ENCODE data around the gene CD74. TPM values are rescaled to one million over a fixed set of nuclear protein-coding genes. Genes with fewer than 3 reads are reported as not detected.

The CD74 gene
- total RNA-seq, 1 donor from 2014 or later = 194 TPM

DNA sequence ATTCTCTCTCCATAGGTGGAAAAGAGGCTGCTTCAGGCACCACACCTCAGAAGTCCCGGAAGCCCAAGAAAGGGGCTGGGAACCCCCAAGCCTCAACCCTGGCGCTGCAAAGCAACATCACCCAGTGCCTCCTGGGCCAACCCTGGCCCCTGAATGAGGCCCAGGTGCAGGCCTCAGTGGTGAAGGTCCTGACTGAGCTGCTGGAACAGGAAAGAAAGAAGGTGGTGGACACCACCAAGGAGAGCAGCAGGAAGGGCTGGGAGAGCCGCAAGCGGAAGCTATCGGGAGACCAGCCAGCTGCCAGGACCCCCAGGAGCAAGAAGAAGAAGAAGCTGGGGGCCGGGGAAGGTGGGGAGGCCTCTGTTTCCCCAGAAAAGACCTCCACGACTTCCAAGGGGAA is 16.4 kb downstream of the CD74 start:
- DNase-seq = no peak

DNA sequence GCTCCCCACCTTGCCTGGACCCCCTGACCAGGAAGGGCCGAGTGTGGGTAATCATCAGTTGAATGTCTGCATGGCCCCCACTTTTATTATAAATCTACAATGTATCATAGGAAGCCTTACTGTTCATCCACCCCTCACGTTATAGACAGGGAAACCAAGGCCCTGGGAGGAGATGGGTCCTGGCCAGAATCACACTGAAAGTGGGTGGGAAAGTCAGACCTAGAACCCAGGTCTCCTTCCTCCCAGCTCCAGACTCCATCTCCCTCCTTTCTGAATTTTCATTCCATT is 17.1 kb downstream of the CD74 start:
- DNase-seq = no peak

DNA sequence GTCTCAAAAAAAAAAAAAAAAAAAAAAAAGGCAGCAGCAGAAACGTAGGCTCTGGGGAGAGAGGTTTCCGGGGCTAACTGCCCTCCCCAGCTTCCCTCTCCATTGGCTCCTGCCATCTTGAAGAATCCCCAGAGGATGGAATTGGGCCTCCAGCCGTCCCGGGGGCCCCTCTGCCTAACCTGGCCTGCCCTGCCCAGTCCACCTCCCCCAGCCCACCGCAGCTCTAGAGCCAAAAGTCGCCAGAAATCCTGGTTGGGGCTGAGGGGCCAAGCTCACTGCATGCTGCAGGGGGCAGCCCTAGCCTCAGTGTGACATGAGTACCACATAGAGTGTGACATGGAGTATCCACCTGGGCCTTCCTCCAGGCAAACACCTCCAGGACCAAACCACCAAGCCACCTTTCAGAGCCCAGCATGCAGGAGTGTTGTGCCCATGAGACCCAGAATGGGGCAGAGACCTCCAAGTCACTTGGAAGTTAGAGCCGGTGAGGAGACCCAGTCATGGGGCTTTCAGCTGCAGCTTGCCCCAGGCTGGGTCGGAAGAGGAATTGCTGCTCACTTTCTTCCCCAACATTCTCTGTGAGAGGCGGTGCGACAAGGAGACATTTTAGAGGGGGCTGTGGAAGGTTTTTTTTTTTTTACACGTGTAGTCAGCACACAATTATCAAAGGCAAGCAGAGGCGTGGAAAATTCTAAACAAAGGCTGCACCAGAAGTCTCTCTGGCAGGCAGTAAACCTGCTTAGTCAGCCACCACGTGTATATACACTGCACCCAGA is 17.6 kb downstream of the CD74 start:
- no peak for DNase-seq

DNA sequence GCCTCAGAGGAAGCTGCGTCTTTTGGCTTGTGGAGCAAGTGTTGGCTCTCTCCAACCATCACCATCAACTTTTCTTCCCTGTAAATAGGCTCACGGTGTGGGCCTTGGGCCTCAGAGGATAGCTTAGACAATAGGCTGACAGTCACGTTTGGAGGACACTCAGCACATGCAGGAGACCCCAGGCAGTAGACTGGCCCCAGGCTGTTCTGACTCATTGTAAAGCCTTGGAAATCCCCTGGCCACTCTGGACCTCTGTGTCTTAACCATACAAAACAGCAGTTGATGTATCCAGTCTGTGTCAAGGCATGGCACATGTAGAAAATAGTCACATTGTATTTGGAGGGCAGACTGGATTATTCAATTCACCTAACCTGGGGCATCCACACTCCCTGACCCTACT is 18.6 kb downstream of the CD74 start:
- no peak for DNase-seq

DNA sequence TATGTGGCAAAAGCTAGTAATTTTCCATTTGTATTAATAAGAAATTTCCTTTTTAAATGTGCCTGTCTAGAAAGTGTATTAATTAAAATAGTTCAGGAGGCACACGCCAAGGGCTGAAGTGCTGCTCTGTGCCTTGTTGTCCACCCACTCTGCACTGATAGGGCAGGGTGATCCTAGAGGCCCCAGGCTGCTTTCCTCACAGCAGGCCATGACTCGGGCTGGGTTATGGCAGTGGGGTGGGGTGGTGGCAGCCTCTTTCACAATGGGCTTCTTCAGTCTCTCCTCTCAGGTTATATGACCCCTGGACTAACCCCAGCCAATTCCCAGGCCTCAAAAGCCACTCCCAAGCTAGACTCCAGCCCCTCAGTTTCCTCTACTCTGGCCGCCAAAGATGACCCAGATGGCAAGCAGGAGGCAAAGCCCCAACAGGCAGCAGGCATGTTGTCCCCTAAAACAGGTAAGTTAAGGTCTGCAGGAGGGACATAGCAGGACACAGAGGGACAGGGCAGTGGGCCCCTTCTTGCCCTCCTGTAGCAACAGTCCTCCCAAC is 19.5 kb downstream of the CD74 start:
- DNase-seq = no peak

DNA sequence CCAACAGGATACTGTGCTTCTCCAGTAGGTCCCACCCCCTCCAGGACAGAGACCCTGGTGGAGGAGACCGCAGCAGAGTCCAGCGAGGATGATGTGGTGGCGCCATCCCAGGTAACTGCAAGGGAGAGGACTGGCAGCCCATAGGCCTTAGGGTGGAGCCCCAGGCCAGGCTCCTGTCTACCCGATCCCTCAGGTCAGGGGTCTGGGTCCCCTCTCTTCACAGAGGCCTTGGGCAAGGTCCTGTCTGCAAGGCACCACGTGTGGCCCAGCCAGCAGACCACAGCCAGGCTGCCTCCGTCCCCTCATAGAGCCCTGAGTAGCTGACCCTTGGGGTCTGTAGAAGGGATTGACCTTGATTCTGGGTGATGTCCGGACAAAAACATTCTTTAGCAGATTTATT is 20.0 kb downstream of the CD74 start:
- DNase-seq = no peak

- no peak for DNase-seq
Observed at GRCh38 chr5:150391986-150392385, 20.7 kb downstream of the CD74 start.

- DNase-seq = no peak
Observed at GRCh38 chr5:150391064-150391834, 21.5 kb downstream of the CD74 start.

GRCh38 chr5:150389531-150390266 is 23.0 kb downstream of the CD74 start:
- DNase-seq = no peak

DNA sequence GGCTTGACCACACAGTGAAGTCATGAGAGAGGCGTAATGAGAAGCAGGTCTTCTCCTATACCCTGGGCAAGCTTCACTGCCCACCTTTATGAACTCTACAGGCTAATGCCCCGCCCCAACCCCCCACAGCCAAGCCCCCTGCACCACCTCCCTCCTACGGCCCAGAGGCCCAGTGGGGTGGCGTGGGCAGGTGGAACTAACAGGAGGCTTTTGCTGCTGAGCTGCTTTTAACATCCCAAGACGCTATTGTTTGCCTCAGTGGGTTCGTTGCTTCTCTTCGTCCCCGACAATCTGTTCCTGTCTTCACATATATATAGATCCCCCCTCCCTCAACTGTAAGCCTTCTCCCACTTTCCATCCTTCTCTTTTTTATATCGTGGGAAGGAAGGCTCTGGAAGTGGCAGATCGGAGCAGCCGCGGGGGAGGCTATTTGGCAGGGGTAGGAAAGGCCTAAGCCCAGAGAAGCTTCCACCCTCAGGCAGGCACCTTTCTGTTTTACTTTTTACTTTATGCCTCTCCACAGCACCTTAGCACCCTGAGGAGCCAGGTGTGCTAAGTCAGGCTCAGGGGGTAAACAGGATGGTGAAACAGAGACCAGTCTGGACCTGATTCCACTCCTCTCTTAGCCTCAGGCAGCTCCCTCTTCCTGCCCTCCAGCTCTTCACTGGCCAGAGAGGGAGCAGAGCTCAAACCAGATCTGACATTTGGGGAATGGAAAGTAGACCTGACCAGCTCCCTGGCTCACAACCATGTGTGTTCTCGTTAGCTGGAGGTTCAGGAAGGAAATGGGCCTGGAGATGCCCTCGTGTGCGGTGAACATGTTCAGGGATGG is 26.5 kb downstream of the CD74 start:
- no peak for DNase-seq

DNA sequence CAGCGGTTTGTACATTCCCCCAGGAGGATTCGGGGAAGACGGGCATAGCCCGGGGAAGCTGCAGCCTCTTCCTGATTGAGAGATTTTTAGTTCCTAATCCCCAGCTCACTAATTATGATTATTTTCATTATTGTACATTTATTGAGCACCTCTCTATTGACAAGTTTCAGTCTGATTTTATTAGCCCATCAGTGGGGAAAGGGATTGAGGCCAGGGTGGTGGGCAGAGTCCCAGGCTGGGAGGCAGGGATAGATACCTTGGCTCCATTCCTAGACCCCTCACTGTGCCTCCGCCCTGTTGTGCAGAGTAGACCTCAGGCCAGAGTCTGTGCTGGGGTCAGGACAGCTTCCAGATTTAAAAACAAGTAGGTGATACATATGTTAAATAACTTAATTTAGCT is 28.0 kb downstream of the CD74 start:
- no peak for DNase-seq

GRCh38 chr5:150377964-150378694 is 34.6 kb downstream of the CD74 start:
- no peak for DNase-seq

DNA sequence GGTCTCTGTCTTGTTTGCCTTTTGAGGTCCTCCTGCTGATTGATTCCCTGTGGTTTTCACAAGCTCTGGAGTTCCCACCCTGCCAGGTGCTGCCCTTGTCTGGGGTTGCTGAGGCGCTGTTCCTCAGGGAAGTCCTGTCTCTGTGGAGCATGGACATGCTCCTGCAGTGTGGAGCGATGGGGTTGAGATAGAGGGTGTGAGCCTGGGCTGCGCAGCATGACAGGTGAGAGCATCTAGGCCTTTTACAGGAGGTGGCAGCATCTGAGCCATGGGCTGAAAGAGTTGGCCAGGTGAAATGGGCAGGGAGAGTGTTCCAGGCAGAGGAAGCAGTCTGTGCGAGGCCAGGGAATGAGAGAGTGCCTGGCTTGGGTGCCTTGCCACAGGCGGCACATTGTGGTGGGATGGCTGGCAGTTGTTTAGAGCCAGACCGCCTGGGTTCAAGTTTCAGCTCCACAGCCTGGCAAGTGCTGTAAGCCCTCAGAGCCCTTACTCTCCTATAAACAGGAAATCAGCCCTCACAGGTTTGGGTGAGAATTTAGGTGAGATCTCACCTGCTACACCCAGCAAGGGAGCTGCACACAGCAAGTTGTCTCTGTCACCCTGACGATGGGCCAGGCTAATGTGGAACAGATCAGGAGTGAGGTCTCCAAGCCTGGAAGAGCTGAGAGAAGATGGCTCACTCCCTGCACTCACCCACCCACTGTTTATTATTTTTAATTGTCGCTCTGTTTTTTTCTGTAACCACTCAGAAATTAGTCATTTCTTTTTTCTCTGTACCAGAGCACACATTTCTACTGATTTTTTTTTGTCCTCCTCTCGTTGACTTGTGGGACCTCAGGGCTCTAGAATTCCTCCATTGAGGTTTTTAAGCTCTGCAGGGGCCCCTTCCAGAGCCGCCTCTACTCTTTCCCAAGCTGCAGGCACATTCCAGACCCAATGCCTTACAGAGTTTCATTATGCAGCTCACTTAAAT is 35.6 kb downstream of the CD74 start:
- DNase-seq = no peak

GRCh38 chr5:150374651-150375050 is 38.1 kb downstream of the CD74 start:
- no peak for DNase-seq

DNA sequence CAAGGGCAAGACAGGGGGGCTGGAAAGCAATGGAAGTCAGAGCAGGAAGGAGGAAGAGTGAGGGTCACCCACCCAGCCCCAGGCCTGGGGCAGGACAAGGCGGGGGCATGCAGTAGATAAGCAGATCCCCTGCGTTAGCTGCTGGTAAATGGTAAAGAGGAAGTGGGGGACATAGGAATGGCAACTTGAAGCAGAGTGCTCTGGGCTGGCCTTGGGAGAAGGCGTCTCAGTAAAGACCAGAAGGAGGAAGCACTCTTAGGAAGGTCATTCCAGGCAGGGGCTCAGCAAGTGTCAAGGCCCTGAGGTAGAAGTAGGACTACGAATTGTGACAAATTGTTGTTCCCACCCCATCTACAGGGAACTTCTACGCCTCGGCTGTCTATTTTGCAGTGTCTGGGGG is 40.1 kb downstream of the CD74 start:
- DNase-seq = no peak

GRCh38 chr5:150368526-150368925 is 44.2 kb downstream of the CD74 start:
- DNase-seq = no peak

- no peak for DNase-seq
Observed at GRCh38 chr5:150364004-150364403, 48.7 kb downstream of the CD74 start.

DNA sequence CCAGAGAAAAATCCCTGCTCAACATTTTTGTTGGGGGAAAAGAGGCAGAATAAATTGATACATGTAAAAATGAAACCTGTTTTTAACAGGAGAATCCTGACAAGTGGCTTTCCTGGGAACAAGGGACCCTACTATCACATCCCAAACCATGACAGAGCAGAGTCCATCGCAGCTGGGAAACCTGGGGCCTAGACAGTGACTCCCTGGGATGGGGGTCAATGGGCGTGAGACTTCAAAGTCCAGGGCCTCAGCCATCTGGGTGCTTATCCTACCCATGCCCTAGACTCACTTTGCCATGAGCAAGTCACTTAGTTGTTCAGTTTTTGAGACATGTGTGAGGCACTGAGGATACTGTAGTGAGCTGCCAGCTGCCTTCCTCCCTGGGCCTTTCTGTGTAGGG is 49.5 kb downstream of the CD74 start:
- DNase-seq = no peak

DNA sequence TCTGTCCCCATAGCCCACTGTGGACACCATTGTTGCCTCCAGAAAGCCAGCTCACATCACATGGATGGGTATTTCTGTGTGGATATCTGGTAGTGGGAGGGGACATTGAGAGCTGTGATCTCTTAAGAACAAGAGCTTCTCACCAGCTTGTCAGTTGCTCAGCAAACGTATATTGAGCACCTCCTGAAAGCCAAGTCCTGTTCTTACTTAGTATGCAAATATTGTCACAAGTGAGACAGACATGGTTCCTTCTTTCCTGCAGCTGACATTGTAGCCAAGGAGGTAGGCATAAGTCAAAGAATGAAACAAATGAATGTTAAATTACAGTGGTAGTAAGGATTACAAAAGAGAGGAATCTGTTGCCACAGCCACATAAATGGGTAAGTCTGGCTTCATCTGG is 51.4 kb downstream of the CD74 start:
- no peak for DNase-seq
